Measurements from ENCODE around the gene HOXB6.

The HOXB6 gene

DNA sequence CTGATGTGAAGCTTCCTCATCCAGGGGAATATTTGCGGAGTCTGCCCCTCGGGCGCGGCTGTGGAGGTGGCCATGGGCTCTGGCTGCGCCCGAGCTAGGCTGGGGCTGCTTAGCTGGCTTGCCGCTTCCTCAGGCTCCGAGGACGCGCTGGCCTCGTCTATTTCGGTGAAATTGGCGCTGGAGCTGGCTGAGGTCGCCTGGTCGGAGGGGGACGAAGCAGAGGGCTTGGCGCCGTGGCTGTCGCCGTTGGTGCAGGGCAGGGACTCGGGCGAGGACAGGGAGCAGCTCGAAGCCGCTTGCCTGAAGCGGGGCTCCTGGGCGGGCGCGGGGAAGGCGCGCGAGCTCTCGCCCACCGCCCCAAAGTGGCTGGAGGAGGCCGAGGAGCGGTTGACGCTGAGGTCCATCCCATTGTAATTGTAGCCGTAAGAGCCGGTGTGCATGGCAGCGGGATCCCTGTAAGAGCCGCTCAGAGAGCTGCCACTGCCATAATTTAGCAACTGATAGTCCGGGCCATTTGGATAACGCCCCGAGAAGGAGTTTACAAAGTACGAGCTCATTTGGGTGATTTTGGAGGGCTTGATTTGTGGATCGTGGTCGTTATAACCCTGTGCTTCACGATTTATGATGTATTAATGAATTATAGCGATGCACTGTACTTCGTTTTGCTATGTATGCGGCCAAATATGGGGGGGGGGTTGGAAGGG, 11.5 kb downstream of the HOXB6 start, which contains the start of gene HOXB5:
Gene HOXB5 (minus strand): TSS at position 654 of the 704 bp plus-strand sequence. CDS start 97 bp downstream, at position 557.
- peak within 1 kb of the TSS; percentile 98 for H3K4me2 ChIP-seq (ENCODE audit: low read depth, low read length, poor library complexity, severe bottlenecking)
- H2AFZ ChIP-seq (ENCODE audit: low read length) = no peak within 1 kb of the TSS
- no peaks in the 10 kb centered on the region for H3K9me2 ChIP-seq (replicated peaks; ENCODE audit: low read depth, low read length)
- peaks cover 7% of the 10 kb centered on the region; the same call in 1 of the 2 replicates for H3F3A ChIP-seq (ENCODE audit: low read depth)
- H3K36me3 ChIP-seq (ENCODE audit: insufficient read depth, low read length) = peaks cover 55% of the 10 kb centered on the region
- peak within 1 kb of the TSS; percentile 100 for H3K9ac ChIP-seq (ENCODE audit: low read depth, low read length, poor library complexity, severe bottlenecking)
- TF ChIP-seq, protein P1, sequence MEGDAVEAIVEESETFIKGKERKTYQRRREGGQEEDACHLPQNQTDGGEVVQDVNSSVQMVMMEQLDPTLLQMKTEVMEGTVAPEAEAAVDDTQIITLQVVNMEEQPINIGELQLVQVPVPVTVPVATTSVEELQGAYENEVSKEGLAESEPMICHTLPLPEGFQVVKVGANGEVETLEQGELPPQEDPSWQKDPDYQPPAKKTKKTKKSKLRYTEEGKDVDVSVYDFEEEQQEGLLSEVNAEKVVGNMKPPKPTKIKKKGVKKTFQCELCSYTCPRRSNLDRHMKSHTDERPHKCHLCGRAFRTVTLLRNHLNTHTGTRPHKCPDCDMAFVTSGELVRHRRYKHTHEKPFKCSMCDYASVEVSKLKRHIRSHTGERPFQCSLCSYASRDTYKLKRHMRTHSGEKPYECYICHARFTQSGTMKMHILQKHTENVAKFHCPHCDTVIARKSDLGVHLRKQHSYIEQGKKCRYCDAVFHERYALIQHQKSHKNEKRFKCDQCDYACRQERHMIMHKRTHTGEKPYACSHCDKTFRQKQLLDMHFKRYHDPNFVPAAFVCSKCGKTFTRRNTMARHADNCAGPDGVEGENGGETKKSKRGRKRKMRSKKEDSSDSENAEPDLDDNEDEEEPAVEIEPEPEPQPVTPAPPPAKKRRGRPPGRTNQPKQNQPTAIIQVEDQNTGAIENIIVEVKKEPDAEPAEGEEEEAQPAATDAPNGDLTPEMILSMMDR (conservative IDR thresholded peaks at IDR 0.05; ENCODE audit: low read length) = no peak
- TF ChIP-seq EZH2phosphoT487 (IDR thresholded peaks at IDR 0.05; ENCODE audit: borderline replicate concordance) = no peak
- H4K20me1 ChIP-seq (ENCODE audit: insufficient read depth, low read length, poor library complexity, severe bottlenecking) = peaks cover 79% of the 10 kb centered on the region
- H3K79me2 ChIP-seq (ENCODE audit: insufficient read depth, low read length) = peaks cover 98% of the 10 kb centered on the region
- peak within 1 kb of the TSS; percentile 89 for H3K4me3 ChIP-seq (ENCODE audit: low read length, poor library complexity, severe bottlenecking)
- peaks cover 43% of the 10 kb centered on the region for H3K27me3 ChIP-seq (ENCODE audit: insufficient read depth, low read length, poor library complexity, severe bottlenecking)
- peaks cover 33% of the 10 kb centered on the region for H3K4me1 ChIP-seq (ENCODE audit: insufficient read depth, low read length, poor library complexity, severe bottlenecking)
- H3K9me3 ChIP-seq (ENCODE audit: insufficient read depth, low read depth, low read length) = no peaks in the 10 kb centered on the region

DNA sequence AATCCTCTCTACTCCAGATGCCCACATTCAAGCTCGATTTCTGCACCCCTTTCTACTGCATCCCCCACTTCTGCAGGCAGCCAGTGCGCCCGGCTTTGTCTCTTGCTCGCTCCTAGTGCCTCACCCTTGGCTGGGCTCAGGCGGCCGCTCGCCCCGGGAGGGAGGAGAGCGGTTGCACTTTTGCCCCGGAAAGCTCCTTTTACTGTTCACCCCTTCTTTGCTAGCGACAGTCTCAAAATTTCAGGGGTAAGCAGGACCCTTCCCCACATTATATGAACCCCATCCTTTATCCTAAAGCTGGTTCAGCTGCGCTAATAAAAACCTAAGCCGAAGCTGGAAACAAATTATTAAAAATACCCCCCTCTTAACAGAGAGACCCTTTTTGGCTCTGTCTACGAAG, 12.2 kb downstream of the HOXB6 start:
- TF ChIP-seq, protein P1 (conservative IDR thresholded peaks at IDR 0.05; ENCODE audit: low read length) = no peak
- TF ChIP-seq EZH2phosphoT487 (IDR thresholded peaks at IDR 0.05; ENCODE audit: borderline replicate concordance) = no peak

DNA sequence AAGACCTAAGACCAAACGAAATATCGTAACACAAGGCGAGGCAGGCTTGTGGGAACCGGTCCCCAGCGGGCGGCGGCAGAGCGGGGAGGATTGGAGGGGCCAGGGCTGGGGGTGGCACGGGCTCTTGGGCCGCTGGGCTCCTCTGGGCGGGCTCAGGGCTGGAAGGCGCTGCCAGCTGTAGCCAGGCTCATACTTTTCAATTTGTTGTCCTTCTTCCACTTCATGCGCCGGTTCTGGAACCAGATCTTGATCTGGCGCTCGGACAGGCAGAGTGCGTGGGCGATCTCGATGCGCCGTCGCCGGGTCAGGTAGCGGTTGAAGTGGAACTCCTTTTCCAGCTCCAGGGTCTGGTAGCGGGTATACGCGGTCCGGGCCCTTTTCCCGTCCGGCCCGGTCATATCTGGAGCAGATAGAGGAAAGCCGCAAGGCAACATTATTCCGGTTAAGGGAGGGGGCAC, 12.7 kb downstream of the HOXB6 start:
- Histone ChIP-seq H3K9me3 (ENCODE audit: insufficient read depth, low read depth, low read length) (no peaks in the 10 kb centered on the region), H4K20me1 (ENCODE audit: insufficient read depth, low read length, poor library complexity, severe bottlenecking) (peaks cover 79% of the 10 kb centered on the region), H3K27me3 (ENCODE audit: insufficient read depth, low read length, poor library complexity, severe bottlenecking) (peaks cover 42% of the 10 kb centered on the region), H3K36me3 (ENCODE audit: insufficient read depth, low read length) (peaks cover 43% of the 10 kb centered on the region), H3F3A (ENCODE audit: low read depth) (peaks cover 7% of the 10 kb centered on the region; the same call in 1 of the 2 replicates), H2AFZ (ENCODE audit: low read length) (no peak overlapping the region), H3K79me2 (ENCODE audit: insufficient read depth, low read length) (peaks cover 98% of the 10 kb centered on the region), H3K9ac (ENCODE audit: low read depth, low read length, poor library complexity, severe bottlenecking) (peak overlapping the region; percentile 100), H3K4me1 (ENCODE audit: insufficient read depth, low read length, poor library complexity, severe bottlenecking) (peaks cover 42% of the 10 kb centered on the region), H3K4me3 (ENCODE audit: low read length, poor library complexity, severe bottlenecking) (peak overlapping the region; percentile 89), H3K9me2 (replicated peaks; ENCODE audit: low read depth, low read length) (no peaks in the 10 kb centered on the region), H3K4me2 (ENCODE audit: low read depth, low read length, poor library complexity, severe bottlenecking) (peak overlapping the region; percentile 98)
- TF ChIP-seq, protein P1 (conservative IDR thresholded peaks at IDR 0.05; ENCODE audit: low read length) = no peak
- no peak for TF ChIP-seq EZH2phosphoT487 (IDR thresholded peaks at IDR 0.05; ENCODE audit: borderline replicate concordance)

More for the DNA sequence above, 12.2 kb downstream of the HOXB6 start:
- Histone ChIP-seq H3K36me3 (ENCODE audit: insufficient read depth, low read length) (peaks cover 48% of the 10 kb centered on the region), H3K9me3 (ENCODE audit: insufficient read depth, low read depth, low read length) (no peaks in the 10 kb centered on the region), H3K9me2 (replicated peaks; ENCODE audit: low read depth, low read length) (no peaks in the 10 kb centered on the region), H3K9ac (ENCODE audit: low read depth, low read length, poor library complexity, severe bottlenecking) (peak overlapping the region; percentile 100), H3K4me2 (ENCODE audit: low read depth, low read length, poor library complexity, severe bottlenecking) (peak overlapping the region; percentile 98), H3K4me3 (ENCODE audit: low read length, poor library complexity, severe bottlenecking) (peak overlapping the region; percentile 89), H3K4me1 (ENCODE audit: insufficient read depth, low read length, poor library complexity, severe bottlenecking) (peaks cover 37% of the 10 kb centered on the region), H3K27me3 (ENCODE audit: insufficient read depth, low read length, poor library complexity, severe bottlenecking) (peaks cover 43% of the 10 kb centered on the region), H3F3A (ENCODE audit: low read depth) (peaks cover 7% of the 10 kb centered on the region; the same call in 1 of the 2 replicates), H4K20me1 (ENCODE audit: insufficient read depth, low read length, poor library complexity, severe bottlenecking) (peaks cover 79% of the 10 kb centered on the region), H3K79me2 (ENCODE audit: insufficient read depth, low read length) (peaks cover 98% of the 10 kb centered on the region), H2AFZ (ENCODE audit: low read length) (no peak overlapping the region)

Data from Loucy (cell line).